ENCODE results near the gene TPCN2.
"Not testable (repeated sequence)": the region's sequence is repeated elsewhere in the genome, so short reads cannot be mapped to it uniquely, and the experiment has no call there.

Gene TPCN2

GRCh38 chr11:69048694-69049489 is at the start of gene TPCN2:
TSS of gene TPCN2 (plus strand) at chr11:69048932. CDS start at chr11:69048998, 66 bp downstream.
- peak; percentile 90 for DNase-seq

- no peak for DNase-seq
Observed at GRCh38 chr11:68999093-68999747, 49.5 kb upstream of the TPCN2 start.

- not testable (repeated sequence) for DNase-seq
Observed at GRCh38 chr11:68999748-69000355, 48.9 kb upstream of the TPCN2 start.

- no peak for DNase-seq
Observed at GRCh38 chr11:69000391-69000790, 48.3 kb upstream of the TPCN2 start.

- no peak for DNase-seq
Observed at GRCh38 chr11:69000831-69001242, 47.9 kb upstream of the TPCN2 start.

GRCh38 chr11:69001243-69002081 is 47.3 kb upstream of the TPCN2 start:
- DNase-seq = no peak

GRCh38 chr11:69002110-69002569 is 46.6 kb upstream of the TPCN2 start:
- DNase-seq = no peak

GRCh38 chr11:69002570-69003231 is 46.0 kb upstream of the TPCN2 start:
- DNase-seq = no peak

GRCh38 chr11:69003301-69003865 is 45.3 kb upstream of the TPCN2 start:
- DNase-seq = no peak

GRCh38 chr11:69003866-69004367 is 44.8 kb upstream of the TPCN2 start:
- no peak for DNase-seq

- DNase-seq = no peak
Observed at GRCh38 chr11:69004411-69005182, 44.1 kb upstream of the TPCN2 start.

GRCh38 chr11:69005183-69005630 is 43.5 kb upstream of the TPCN2 start:
- no peak for DNase-seq

- DNase-seq = no peak
Observed at GRCh38 chr11:69005631-69006368, 42.9 kb upstream of the TPCN2 start.

- no peak for DNase-seq
Observed at GRCh38 chr11:69006816-69007215, 41.9 kb upstream of the TPCN2 start.

- DNase-seq = no peak
Observed at GRCh38 chr11:69007975-69008381, 40.8 kb upstream of the TPCN2 start.

- no peak for DNase-seq
Observed at GRCh38 chr11:69008737-69009440, 39.8 kb upstream of the TPCN2 start.

GRCh38 chr11:69009441-69010211 is 39.1 kb upstream of the TPCN2 start:
- DNase-seq = no peak

- DNase-seq = no peak
Observed at GRCh38 chr11:69010361-69010891, 38.3 kb upstream of the TPCN2 start.
